NCI-H2196 (cell line): ENCODE data around the gene COL19A1.
A peak's percentile ranks its signal among the peaks of the same experiment; 100 is the strongest.

Experiments
- DNase-seq: peaks from one replicate; lab custom pipeline; 2025; ENCODE audit not compliant: unreplicated experiment; lab: John Stamatoyannopoulos, UW

COL19A1 gene

DNA sequence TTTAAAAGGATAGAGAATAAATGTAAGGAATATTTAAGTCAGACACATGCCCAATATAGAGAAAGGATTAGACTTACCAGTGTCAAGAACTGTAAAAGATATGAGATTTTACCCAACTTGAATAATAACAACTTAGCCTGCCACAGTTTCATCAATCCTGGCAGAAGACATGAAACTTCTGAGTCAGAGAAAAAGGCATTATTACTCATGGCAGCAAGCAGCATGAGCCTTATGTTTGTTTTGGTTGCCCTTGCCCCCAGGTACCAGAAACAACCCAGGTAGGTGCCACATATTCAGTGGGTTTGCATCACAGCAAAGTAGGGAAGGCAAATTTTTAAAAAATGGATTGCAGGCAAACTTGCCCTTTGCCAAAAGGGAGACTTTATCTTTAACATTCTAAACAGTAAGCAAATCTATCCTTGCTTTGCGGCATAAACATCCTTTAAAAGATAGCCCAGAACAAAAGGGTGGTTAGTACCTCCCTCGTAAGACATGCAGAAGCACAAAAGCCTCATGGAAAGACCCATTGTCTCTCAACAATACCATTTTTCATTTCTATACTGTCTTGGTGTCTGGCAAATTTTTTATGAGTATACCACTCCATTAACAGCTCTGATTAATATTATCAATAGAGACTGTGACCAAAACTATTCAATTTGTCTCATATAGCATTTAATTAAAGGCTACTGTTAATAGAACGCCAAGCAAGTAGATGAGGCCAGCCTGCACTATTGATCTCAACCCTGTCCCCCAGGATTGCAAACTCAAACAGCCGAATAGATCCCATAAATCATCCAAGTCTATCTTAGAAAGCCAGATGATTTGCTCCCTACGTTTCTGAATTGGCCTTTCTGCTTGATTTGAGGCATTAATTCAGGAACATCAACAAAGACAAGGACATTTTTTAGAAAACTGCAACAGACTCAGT, 185.1 kb downstream of the COL19A1 start:
- no peak for DNase-seq

DNA sequence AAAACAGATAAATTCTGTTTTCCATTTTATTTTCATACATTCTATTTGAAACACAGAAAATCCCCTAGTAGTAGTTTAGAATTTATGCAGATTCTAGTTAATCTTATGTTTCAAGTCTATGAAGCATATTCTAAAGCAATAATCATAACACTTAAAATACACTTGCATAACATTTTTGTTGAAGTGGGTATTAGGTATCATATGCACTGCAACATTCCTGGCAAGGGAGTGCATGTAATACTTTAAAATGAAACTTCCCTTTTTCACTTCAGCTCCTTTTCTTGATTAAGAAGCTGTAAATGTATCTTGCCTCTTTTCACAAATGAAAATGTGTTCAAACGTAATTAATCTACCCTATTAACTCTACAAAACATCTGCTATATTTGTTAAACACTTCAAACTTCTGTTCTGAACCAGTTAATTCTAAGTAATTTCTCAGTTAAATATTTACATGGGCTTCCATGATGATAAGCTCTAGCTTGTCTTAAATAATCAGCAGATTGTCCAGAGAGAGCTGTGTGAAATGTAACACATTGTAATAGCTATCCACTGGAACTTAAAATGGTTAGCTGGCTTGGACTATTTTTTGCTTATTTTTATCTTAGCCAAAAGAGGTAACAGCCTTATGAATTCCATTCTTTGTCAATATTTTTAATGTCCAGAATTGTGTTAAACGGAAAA, 192.8 kb downstream of the COL19A1 start:
- DNase-seq: no peak

DNA sequence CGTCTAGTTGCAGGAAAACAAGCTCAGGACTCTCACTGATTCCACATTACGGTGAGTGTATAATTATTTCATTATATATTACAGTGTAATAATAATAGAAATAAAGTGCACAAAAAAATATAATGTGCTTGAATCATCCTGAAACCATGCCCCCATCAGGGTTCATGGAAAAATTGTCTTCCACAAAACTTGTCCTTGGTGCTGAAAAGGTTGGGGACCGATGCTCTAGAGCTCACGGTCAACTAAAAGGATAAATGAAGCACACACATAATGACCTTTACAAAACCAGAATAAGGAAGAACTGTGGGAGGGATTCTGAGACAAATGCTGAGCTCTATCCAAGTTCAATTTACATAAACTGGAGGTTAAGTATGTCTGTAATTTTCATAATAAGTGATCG, 194.3 kb downstream of the COL19A1 start:
- DNase-seq: no peak

DNA sequence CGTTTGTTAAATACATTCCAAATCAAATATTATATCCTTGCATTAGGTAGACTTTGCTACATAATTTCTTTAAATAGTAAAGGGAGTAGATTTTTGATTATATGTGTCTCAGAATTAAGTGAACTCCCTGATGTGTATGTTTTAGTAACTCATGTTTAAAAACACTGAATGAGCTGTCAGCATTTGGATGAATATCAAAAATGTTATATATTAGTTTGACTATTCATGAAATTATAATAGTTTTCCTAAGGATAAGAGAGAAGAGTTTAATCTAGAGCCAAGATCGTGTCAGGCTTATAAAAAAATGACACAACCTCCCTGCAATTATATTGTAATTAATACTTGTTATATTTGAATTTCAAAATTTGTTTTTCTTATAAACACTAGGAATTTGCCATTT, 195.2 kb downstream of the COL19A1 start:
- DNase-seq: no peak

DNA sequence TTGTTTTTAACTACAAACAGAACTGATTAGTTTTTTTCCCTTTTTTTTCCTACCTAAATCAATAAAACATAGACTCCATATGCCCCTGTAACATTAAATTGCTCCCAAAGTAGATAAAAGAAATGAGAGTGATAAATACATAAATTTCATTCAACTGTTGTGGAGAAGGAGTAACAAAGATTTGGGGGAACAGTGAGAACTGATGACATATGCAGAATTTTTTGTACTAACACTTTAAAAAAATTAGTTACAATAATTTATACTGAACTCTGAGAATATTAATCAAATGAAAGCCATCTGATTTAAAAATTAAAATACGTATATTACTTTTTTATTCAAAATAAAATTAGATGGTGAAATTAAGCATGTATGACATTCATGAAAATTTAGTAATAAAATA, 195.7 kb downstream of the COL19A1 start:
- no peak for DNase-seq

DNA sequence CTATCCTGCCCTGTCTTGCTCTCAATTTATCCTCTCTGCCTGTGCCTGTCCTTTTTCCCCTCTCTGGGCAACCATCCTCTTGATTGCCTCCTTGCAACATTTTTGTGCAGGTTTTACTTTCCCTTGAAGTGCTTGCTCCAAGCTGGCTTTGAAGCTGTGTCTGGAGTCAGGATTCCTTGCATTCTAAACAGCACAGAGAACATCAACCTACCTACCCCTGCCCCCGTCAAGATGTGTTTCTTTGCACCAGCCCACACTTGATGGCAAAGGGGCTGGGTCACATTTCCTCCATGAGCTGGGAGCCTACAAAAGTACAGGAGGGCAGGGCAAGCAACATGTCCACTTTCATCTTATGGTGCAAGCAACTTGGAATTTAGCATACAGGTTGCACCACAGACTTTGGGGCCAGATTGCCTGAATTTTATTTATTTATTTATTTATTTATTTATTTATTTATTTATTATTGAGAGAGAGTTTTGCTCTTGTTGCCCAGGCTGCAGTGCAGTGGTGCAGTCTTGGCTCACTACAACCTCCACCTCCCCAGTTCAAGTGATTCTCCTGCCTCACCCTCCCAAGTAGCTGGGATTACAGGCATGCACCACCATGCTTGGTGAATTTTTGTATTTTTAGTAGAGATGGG, 206.3 kb downstream of the COL19A1 start:
- DNase-seq: no peak

DNA sequence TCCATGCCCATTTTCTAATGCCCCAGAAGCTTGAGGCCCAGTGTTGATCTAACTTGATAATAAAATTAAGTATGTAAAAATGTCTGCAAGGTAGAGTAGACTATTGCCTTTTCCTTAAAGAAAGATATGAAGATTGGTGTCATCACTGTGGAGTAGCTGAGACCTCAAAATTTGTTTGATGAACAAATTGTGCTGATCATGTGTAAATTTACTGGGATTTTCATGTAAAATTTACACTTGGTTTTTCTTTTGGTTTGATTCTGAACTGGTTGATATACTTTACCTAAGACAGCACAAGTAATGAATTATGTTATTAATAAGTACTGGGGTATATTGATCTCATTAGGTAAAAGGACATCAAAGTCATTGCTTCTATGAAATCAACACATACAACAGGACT, 207.3 kb downstream of the COL19A1 start:
- no peak for DNase-seq

DNA sequence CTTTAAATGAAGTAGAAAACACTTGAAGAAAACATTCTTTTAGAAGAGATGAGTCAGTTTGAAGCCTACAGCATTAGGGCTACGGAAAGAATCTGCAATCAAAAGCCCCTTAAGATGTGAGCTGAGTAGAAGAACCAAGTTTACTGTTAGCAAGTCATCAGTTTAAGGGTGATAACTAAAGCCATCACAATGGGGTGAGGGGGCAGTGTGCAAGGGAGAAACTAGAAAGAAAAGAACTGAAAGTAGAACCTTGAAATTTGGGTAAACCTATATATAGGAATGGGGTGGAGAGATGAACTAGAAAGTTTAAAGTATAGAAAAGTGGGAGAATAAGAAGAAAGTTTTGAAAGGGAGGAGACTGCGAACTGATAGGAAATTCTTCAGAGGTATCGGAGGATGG, 212.9 kb downstream of the COL19A1 start:
- no peak for DNase-seq

DNA sequence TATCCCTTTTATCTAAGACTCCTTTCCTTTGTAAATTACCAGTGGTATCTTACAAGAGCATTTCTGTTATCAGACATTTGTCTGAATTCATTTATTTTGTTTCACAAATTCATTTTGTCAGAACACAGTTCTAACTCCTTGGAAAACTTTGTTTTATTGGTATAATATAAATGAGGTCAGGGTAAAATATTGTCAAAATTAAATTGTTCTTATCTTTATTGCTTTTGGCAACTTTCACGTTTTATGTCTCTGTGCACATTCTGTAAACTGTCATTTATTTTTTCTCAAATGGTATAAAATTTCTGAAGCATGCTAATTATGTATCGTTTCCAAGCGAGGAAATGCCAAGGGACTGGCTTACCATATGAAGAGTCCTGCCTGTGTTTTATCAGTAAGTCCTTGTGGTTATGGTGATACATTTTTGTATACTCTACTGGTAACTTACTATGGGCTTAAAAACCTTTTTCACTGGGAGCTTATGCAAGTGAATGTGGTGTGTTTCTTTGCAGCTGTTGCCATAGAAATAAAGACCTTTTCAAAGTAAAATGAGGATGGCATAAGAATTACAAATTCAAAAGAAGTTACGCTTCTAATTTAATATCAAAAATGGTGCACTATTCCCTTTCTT, 214.2 kb downstream of the COL19A1 start:
- no peak for DNase-seq

DNA sequence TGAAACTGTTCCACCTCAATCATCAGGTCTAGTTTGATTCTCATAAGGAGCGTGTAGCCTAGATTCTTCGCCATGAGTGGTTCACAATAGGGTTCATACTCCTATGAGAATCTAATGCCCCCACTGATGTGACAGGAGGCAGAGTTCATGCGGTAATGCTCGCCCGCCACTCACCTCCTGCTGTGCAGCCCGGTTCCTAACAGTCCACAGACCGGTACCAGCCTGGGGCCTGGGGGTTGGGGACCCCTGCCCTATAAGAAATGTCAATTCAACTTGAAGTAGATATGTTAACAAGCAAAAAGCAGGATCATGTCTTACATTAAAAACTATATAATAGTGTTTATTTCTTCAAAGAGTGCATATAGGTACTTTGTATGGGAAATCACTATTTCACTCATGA, 216.5 kb downstream of the COL19A1 start:
- DNase-seq: no peak

DNA sequence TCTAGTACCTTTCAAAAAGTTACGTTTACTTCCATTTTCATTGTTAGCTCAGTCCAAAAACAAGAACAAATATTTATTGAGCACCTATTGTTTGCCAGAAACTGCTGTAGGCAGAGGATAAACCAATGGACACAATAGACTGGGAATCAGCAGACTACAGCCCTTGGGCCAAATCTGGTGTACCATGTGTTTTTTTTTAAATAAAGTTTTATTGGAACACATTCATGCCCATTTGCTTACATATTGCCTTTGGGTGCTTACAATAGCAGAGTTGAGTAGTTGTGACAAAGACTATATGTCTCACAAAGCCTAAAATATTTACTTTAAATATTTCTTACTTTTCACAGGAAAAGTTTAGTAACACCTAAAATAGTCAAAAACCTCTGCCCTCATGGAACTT, 220.4 kb downstream of the COL19A1 start:
- DNase-seq: no peak

DNA sequence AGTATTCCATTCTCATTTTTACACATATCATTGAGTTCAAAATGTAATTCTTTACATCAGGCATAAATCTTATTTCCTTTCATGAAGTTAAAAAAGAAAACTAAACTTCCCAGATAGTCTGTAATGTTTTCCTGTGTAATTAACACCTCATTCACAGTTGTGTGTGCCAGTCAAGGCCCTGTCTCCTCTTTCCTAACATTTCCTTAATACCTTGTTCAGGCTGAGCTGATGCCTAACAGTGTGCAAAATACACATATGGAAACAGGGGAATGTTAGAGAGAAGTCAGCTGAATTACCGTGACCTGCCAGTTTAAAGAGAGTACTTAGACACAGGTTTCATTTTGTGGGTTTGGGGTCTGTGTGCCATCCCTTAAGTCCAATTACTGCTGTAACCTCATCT, 227.8 kb downstream of the COL19A1 start:
- DNase-seq: no peak

DNA sequence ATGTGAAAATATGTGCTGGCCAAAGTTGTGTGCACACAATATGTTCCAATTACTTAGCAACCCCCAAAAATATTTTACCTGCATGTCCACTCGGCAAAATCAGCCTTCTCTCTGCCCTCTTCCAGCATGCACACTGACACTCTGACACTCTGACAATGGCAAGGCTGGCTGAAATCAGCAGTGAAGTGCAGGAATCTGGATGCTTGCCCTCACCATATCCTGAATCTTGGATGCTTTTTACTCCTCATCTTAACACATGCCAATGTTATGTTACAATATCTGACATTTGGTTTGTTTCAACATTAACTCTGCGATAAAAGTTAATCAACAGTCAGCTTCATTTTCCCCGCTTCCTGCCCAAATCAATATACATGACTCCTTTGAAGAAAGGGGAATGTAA, 233.4 kb downstream of the COL19A1 start:
- DNase-seq: no peak

DNA sequence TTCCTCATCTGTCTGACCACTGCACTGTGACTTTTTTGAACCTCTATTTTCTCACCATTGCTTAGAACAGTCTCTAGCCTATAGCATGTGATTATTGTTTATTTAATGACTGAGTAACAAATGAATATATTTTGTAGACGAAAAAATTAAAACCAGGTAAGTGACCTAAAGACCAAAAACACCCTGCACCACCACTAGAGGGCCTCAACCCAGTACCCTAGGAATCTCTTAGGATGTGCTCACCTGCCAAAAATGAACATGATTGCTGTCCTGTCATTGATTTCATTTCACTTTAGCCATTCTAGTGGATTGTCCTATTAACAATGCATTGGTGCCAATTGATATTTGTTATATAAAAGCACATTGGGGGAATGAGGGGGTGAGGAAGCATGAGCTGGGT, 237.4 kb downstream of the COL19A1 start:
- no peak for DNase-seq

DNA sequence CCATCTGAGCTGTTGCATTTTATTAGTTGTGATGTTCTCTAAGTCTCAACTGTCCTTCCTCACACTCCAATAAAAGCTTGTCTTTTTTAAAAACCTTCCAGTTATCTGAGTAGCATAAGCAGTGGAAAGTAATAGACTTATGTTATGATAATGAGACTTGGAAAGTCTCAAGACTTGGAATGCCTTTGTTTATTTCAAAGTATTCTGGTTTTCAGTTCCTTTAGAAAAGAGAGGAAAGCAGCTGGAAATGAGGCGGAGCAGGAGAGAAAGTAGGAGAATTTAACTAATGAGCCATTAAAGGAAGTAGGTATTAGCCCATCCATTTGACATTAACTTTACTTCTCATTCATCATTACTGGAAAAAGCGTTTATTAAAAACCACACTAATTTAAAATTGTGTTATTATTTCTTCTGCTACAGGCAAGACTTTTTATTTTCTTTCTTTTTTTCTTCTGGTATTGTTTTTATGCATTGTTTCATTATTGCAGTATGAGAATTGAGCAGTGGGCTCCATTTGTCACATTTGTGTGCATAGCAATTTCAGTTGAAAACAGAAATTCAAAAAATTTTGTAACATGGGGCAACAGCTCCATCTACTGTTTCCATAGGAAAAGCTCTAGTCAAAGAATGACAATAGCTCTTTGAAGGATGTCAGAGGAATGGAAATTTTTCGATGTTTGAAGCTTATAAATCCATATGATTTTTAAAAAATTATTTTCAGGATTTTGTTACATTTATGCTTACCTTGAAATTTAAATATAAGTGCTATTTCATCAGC, 241.7 kb downstream of the COL19A1 start:
- DNase-seq: peak; percentile 30

DNA sequence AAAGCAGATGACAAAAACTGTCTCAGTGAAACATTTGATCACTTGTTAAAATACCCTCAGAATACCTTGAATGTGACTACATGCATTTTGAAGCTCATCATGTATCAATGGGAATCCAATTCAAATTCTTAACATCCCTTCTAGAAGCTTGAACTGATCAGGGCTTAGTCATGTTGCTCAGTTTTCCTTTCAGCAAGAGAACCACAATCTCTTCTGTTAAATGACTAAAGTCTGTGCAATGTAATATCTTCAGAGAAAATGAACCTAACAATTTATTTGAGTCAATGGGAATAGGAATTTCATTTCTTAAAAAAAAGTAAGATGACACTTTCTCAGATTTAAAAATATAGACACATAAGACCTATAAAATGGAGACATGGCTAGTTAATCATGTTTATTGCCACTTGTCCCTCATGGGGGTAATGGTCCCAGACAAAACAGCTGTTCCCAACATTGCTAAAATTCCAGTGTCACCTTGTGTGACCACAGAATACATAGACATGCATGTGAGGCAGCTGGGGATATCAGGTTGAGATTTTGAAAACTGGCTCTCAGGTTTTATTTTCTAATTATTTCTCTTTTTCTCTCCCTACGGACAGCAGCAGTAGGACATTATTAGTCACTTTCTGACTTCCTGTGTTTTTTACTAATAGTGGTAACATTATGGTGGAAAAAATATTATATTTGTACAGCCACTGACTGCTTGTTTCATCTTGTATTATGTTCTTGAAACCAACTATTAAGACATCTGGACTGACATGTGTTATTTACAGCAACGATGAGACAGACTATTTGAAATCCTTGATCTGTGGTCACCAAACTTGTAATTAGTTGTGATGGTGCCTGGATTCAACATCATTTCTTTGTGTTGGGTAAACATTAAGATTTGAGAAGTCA, 244.0 kb downstream of the COL19A1 start:
- no peak for DNase-seq

DNA sequence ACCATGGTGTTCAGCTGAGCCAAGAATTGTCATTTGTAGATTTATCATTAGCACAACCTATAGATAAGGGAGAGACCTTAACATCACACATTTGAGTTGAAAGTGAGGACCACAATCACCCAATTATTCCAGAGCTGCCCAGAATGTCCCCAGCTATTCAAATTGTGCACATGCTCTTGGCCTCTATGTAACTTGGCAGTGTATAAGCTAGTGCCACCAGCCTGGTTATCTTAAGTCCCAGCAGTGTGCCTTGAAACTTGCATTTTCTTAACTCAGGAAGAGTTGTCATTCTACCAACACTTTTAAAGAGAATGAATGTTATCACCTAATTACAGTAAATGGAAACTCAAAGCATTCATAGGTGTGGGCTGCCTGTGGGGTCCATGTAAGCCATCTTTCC, 245.4 kb downstream of the COL19A1 start:
- DNase-seq: no peak

DNA sequence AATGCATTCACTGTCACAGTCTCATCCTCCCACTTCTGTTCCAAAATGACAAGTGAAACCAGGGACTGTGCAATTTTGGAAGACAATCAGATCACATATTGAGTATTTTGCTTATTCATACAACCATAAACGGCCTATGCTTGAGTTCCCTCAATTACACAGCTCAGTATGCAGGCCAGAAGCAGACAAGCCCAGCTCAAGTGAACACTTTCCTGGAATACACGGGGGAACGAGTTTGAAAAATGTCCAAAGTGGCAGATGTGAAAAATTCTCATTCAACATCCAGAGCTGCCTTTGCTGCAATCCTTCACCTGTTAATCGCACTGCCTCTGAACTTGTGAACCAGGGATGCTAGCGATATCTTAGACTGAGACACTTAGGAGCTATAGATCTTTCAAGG, 246.4 kb downstream of the COL19A1 start:
- no peak for DNase-seq

DNA sequence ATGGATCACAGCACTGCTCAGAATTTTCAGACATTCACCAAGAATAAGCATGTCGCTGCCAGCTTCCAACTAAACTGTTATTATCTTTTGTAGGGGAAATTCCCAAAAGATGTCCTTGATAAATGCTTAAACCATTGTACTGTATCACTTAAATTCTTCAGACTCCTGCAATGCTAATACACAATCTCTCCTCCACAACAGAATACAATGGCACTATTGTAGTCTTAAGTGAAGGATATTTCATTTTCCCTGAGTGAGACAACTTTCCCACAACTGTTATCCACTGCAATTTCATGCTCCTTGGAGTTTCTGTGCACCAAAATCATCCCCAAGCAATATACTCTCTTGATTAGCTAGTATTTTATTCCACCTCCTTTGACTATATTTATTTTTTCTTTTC, 246.8 kb downstream of the COL19A1 start:
- DNase-seq: no peak

DNA sequence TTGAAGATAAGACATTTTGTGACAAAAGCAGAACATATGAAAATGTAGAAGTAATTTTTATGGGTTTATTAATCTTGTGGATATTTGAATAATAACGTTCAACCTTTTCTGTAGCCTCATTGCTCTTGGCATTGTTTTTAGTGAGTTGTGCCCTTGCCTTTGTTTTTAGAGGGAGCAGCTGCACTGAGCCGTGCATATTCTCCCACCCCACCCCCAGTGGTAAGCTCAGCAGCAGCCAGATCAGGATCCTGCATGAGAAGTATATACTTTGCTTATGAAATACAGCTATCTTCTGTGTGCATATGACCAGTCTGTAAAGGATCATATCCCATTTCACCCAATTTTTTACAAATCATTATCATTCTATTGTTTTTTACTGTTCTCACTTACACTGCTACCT, 252.3 kb downstream of the COL19A1 start:
- no peak for DNase-seq
